ENCODE results near the gene FAM124B. TPM values are rescaled to one million over a fixed set of nuclear protein-coding genes. Genes with fewer than 3 reads are reported as not detected.

Gene FAM124B
- polyA plus RNA-seq, 1 donor (not counting 4 experiments of a cell fraction or from before 2014, with no cell fraction given): 0.03 TPM

- H3K4me3 ChIP-seq (ENCODE audit: control insufficient read depth in 2 of 3, extremely low read depth in 1 of 3, insufficient read depth in 2 of 3, low read depth in 1 of 3, low read length in 3 of 3): no peak overlapping the region
- TF ChIP-seq CTCF (optimal IDR thresholded peaks at IDR 0.05 in 1 of 3, IDR thresholded peaks at IDR 0.05 in 1 of 3, conservative IDR thresholded peaks at IDR 0.05 in 1 of 3; ENCODE audit: extremely low read depth in 1 of 3, insufficient read depth in 2 of 3, low read length in 3 of 3) (no peak), EZH2 (IDR thresholded peaks at IDR 0.05; ENCODE audit: low read length) (no peak)
- H3K4me2 ChIP-seq (ENCODE audit: control insufficient read depth, extremely low read depth, insufficient read depth, low read depth, low read length): no peak overlapping the region
- no peaks in the 10 kb centered on the region for H4K20me1 ChIP-seq (ENCODE audit: control insufficient read depth, extremely low read depth, insufficient read depth, low read length)
- no peak overlapping the region for H3K9ac ChIP-seq (ENCODE audit: control insufficient read depth, extremely low read depth, insufficient read depth, low read length)
- no peak for FAIRE-seq
- no peaks in the 10 kb centered on the region for H3K9me3 ChIP-seq (ENCODE audit: control insufficient read depth, low read depth, low read length)
- DNase-seq (ENCODE audit: low read depth, low spot score): no peak
- H3K9me1 ChIP-seq (ENCODE audit: control insufficient read depth, extremely low read depth, insufficient read depth, low read length): no peaks in the 10 kb centered on the region
- no peaks in the 10 kb centered on the region for H3K79me2 ChIP-seq (ENCODE audit: control insufficient read depth, insufficient read depth, low read length)
- H2AFZ ChIP-seq (ENCODE audit: control insufficient read depth, low read length): no peak overlapping the region
- peaks cover 8% of the 10 kb centered on the region for H3K4me1 ChIP-seq (ENCODE audit: control insufficient read depth, extremely low read depth, insufficient read depth, low read length)
- dilution Hi-C loops (cut with MboI; ENCODE audit: extremely low pct_ligation_motif_present, low sequenced_read_pairs): no loop called here
- no peak overlapping the region for H3K27ac ChIP-seq (ENCODE audit: control insufficient read depth, insufficient read depth, low read length)
- H3K27me3 ChIP-seq (ENCODE audit: control insufficient read depth, extremely low read depth, insufficient read depth, low read length): no peaks in the 10 kb centered on the region
- H3K36me3 ChIP-seq (ENCODE audit: control insufficient read depth in 2 of 2, extremely low read depth in 1 of 2, insufficient read depth in 2 of 2, low read length in 2 of 2): no peaks in the 10 kb centered on the region
These were observed 15.4 kb upstream of the FAM124B start for GRCh38 chr2:224417361-224417729.

GRCh38 chr2:224416656-224417360 lies 14.9 kb upstream of the FAM124B start:
- H3K27ac ChIP-seq (ENCODE audit: control insufficient read depth, insufficient read depth, low read length): no peak overlapping the region
- TF ChIP-seq EZH2 (IDR thresholded peaks at IDR 0.05; ENCODE audit: low read length) (no peak), CTCF (optimal IDR thresholded peaks at IDR 0.05 in 1 of 3, IDR thresholded peaks at IDR 0.05 in 1 of 3, conservative IDR thresholded peaks at IDR 0.05 in 1 of 3; ENCODE audit: extremely low read depth in 1 of 3, insufficient read depth in 2 of 3, low read length in 3 of 3) (no peak)
- H3K36me3 ChIP-seq (ENCODE audit: control insufficient read depth in 2 of 2, extremely low read depth in 1 of 2, insufficient read depth in 2 of 2, low read length in 2 of 2): no peaks in the 10 kb centered on the region
- H3K9ac ChIP-seq (ENCODE audit: control insufficient read depth, extremely low read depth, insufficient read depth, low read length): no peak overlapping the region
- no peaks in the 10 kb centered on the region for H3K79me2 ChIP-seq (ENCODE audit: control insufficient read depth, insufficient read depth, low read length)
- H3K27me3 ChIP-seq (ENCODE audit: control insufficient read depth, extremely low read depth, insufficient read depth, low read length): no peaks in the 10 kb centered on the region
- H3K4me1 ChIP-seq (ENCODE audit: control insufficient read depth, extremely low read depth, insufficient read depth, low read length): peaks cover 12% of the 10 kb centered on the region
- H3K9me3 ChIP-seq (ENCODE audit: control insufficient read depth, low read depth, low read length): no peaks in the 10 kb centered on the region
- no peak overlapping the region for H3K4me2 ChIP-seq (ENCODE audit: control insufficient read depth, extremely low read depth, insufficient read depth, low read depth, low read length)
- DNase-seq (ENCODE audit: low read depth, low spot score) (no peak), FAIRE-seq (peak; percentile 5)
- H3K9me1 ChIP-seq (ENCODE audit: control insufficient read depth, extremely low read depth, insufficient read depth, low read length): no peaks in the 10 kb centered on the region
- dilution Hi-C loops (cut with MboI; ENCODE audit: extremely low pct_ligation_motif_present, low sequenced_read_pairs): no loop called here
- no peak overlapping the region for H2AFZ ChIP-seq (ENCODE audit: control insufficient read depth, low read length)
- H4K20me1 ChIP-seq (ENCODE audit: control insufficient read depth, extremely low read depth, insufficient read depth, low read length): no peaks in the 10 kb centered on the region
- H3K4me3 ChIP-seq (ENCODE audit: control insufficient read depth in 2 of 3, extremely low read depth in 1 of 3, insufficient read depth in 2 of 3, low read depth in 1 of 3, low read length in 3 of 3): no peak overlapping the region

All from keratinocyte (primary cell).